AG04449 (cell line): ENCODE results near the gene TNFSF13B.

Experiments used
- CTCF ChIA-PET: fragments of 350-600 bp; formaldehyde crosslinking; extraction: SDS; loops from one replicate; lab custom pipeline; 2021; ENCODE audit warnings: antibody characterized with exemption; lab: Yijun Ruan, JAX
- POLR2A ChIA-PET: fragments of 400-600, 350-600 bp; formaldehyde crosslinking; extraction: SDS; loops from one replicate; lab custom pipeline; 2020; ENCODE audit warnings: antibody characterized with exemption, inconsistent platforms; lab: Yijun Ruan, JAX
- DNase-seq: peaks from one replicate; pipeline ENCODE4 v3.0.0-alpha.2; 2010; ENCODE audit warnings: low read depth, low spot score
- H3K4me3 ChIP-seq: 2 replicates; pipeline ENCODE4 v1.5.1; 2011; ENCODE audit warnings: low read depth, mild to moderate bottlenecking, control low read depth, low read length
- TF ChIP-seq, protein P1 (sequence below): IDR thresholded peaks from one replicate; pipeline ENCODE4 v1.5.1; 2011; ENCODE audit warnings: mild to moderate bottlenecking, moderate library complexity, low read length, control low read depth, inconsistent platforms; ENCODE audit not compliant: insufficient read depth; ENCODE audit errors: missing control alignments

The TNFSF13B gene

DNA sequence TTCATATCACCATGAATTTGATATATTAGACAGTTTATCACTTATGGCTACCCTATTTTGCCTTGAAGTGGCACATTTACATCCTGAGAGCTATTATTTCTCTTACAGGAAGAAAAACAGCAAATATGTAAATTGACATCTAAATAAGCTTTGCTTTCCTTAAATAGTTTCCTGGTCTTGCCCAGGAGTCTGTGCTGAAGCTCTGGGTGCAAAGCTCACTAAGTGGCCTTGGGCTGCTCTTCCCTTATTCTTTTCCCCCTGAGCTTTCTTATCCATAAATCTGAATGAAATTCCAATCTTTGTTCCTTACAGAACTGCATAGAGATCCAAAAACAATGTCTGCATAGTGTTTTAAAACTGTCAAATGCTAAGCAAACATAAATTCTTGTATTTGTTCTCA, 56.3 kb downstream of the TNFSF13B start:
- ChIA-PET POLR2A (no interaction called here), CTCF (interaction anchor here (1.1 to 1.2 kb wide), 2 partner anchors 12 to 570 kb away, joined by 4 to 7 read pairs; no protein-coding TSS in a partner anchor)
- no peak for DNase-seq
- TF ChIP-seq, protein P1, sequence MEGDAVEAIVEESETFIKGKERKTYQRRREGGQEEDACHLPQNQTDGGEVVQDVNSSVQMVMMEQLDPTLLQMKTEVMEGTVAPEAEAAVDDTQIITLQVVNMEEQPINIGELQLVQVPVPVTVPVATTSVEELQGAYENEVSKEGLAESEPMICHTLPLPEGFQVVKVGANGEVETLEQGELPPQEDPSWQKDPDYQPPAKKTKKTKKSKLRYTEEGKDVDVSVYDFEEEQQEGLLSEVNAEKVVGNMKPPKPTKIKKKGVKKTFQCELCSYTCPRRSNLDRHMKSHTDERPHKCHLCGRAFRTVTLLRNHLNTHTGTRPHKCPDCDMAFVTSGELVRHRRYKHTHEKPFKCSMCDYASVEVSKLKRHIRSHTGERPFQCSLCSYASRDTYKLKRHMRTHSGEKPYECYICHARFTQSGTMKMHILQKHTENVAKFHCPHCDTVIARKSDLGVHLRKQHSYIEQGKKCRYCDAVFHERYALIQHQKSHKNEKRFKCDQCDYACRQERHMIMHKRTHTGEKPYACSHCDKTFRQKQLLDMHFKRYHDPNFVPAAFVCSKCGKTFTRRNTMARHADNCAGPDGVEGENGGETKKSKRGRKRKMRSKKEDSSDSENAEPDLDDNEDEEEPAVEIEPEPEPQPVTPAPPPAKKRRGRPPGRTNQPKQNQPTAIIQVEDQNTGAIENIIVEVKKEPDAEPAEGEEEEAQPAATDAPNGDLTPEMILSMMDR = no peak
- H3K4me3 ChIP-seq = no peak overlapping the region

DNA sequence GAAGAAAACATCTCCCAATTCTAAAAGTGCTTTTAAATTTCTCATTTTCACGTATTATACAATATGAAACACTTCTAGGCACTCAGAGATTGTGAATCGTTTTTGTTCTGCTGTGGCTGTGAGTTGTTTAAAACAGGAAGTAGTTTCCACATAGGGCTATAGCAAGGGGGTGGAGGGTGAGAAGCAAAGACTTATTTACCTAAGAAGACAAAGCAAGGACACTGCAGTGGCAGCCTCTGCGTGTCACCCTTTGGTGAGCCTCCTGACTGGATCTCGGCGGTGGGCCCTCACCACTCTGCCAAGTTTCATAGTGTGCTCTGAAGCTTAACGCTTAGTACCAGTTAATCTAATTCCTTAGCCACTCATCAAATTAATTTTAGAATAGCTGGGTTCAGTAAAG, 56.8 kb downstream of the TNFSF13B start:
- ChIA-PET POLR2A (no interaction called here), CTCF (interaction anchor here (1.1 to 1.2 kb wide), 2 partner anchors 12 to 569 kb away, joined by 4 to 7 read pairs; no protein-coding TSS in a partner anchor)
- no peak overlapping the region for H3K4me3 ChIP-seq
- TF ChIP-seq, protein P1 = no peak
- DNase-seq = no peak

DNA sequence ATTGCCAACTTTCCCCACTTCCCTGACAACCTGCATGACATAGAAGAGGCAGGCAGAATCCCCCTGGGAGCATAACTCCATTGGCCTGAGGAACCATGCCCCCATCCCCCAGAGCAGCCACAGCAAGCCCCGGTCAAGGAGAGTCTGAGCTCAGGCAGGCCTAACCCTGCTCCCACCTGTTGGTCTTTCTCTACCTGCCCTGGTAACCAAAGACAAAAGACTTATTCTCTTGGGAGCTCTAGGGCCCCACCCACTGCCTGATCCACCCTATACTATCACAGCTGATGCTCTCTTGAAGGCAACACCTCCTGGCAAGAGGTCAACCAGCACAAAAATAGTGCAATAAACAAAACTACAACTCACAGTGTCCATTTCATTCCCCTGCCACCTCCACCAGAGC, 59.3 kb downstream of the TNFSF13B start:
- POLR2A ChIA-PET = no interaction called here

DNA sequence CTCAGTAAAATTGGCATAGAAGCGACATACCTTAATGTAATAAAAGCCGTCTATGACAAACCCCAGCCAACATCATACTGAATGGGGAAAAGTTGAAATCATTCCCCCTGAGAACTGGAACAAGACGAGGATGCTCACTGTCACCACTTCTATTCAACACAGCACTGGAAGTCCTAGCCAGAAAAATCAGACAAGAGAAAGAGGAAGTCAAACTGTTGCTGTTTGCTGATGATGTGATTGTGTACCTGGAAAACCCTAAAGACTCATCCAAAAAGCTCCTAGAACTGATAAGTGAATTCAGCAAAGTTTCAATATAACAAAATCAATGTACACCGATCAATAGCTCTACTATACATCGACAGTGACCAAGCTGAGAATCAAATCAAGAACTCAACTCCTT, 63.3 kb downstream of the TNFSF13B start:
- no peak for DNase-seq
- no peak overlapping the region for H3K4me3 ChIP-seq
- ChIA-PET CTCF (no interaction called here), POLR2A (no interaction called here)
- TF ChIP-seq, protein P1 = no peak

More for the DNA sequence above, 59.3 kb downstream of the TNFSF13B start:
- H3K4me3 ChIP-seq = no peak overlapping the region
- CTCF ChIA-PET = no interaction called here
- TF ChIP-seq, protein P1 = no peak
- no peak for DNase-seq

DNA sequence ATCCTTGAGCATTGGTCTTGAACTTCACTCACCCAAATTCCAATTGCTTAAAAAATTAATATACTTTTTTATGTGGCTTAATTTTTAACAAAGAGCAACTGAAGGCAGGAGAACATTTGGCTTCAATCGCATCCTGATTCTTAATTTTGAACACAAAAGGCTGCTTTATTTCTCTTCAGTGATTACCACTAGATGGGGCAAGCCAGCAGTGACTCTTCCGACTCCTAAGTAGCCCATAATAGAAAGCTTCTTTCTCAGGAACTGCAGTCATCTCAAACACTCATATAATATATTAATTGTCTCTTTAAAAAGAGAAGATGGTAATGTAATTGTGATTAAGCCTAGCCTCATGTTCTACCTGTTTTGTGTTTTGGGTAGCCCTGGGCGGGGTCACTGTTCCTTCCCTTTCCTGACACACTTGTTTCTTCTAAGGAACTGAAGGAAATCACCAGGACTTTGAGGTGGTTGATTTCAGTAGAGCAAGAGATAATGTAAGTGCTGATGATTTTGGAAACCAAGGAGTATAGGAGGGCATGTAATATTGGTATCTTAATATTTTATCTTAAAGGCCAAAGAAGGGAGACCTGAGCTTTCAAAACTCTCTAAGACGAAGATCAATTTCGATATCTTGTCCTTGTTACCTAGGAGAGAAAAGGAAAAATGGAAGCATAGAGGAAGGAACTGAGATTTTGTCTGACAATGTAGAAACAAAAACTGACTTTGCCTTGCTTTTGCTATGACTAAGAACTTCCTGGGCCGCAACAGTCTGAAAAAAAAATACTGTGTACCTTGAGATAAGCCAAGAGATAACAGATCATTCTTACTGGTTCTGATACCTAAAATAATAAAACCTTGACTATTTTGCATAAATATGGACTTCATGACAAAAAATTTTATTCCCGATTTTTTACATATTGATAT, 73.1 kb downstream of the TNFSF13B start:
- TF ChIP-seq, protein P1 = peak; percentile 31
- no peak for DNase-seq
- no peak overlapping the region for H3K4me3 ChIP-seq
- CTCF ChIA-PET = interaction anchor here (1.0 to 2.1 kb wide), 8 partner anchors 10 to 557 kb away, joined by 3 to 19 read pairs (median 4); no protein-coding TSS in a partner anchor
- POLR2A ChIA-PET = no interaction called here

DNA sequence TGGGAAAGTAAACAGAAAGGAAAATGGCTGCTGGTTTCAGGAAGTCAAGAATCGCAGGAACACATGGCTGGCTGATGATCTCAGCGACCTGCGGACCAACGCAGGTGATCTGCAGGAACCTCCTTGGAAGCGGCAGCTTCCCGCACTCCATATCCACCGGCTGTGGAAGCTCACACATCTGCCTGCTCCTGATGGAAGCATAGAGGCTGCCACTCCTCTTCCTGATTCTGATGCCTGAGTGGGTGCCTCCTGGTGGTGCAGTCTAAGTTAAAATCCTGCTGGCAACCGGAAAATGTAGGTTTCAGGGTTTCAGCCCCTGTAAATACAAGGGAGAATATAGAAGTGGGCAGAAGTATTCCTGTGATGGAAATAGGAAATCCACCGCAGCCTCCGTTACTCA, 75.5 kb downstream of the TNFSF13B start:
- POLR2A ChIA-PET = no interaction called here
- CTCF ChIA-PET = interaction anchor here (1.2 to 1.4 kb wide), 3 partner anchors 15 to 550 kb away, joined by 3 to 4 read pairs (median 4); no protein-coding TSS in a partner anchor
- no peak for DNase-seq
- TF ChIP-seq, protein P1 = no peak
- H3K4me3 ChIP-seq = no peak overlapping the region
